Measurements from ENCODE around the gene SYT8. TPM values are rescaled to one million over a fixed set of nuclear protein-coding genes. Genes with fewer than 3 reads are reported as not detected.
A peak's percentile ranks its signal among the peaks of the same experiment; 100 is the strongest.
"Not testable (repeated sequence)": the region's sequence is repeated elsewhere in the genome, so short reads cannot be mapped to it uniquely, and the experiment has no call there.

SYT8 gene
- total RNA-seq, 2 donors from 2014 or later, result not detected

DNA sequence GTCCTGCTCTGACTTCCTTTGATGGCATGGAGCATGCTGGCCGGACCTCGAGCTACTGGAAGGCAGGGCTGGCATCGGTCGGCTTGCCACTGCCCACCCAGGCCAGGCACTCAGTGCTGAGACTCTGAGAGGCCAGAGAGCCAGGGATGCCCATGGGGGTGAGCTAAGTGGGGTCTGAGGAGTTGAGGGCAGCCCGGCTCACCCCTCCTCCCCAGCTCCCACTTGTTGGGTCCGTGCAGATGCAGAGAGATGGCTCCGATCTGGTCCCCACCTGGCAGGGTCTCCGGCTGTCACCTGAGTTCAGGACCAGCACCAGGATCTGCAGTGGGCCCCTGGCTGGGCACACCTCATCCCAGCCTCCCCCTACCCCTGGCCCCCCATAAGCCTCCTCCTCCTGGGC, 31.4 kb downstream of the SYT8 start:
- Mint-ChIP-seq H3K36me3 (ENCODE audit: insufficient read depth in 2 of 2) (peaks cover 1 to 2% of the 10 kb centered on the region in 2 donors), H3K27me3 (ENCODE audit: low read depth) (no peaks in the 10 kb centered on the region), H3K4me3 (no peak overlapping the region), H3K4me1 (ENCODE audit: low read depth) (peaks cover 25% of the 10 kb centered on the region), H3K9me3 (no peaks in the 10 kb centered on the region), H3K27ac (no peak overlapping the region)
- no peak for DNase-seq
- ATAC-seq (replicated peaks in 1 of 2), result no peak

DNA sequence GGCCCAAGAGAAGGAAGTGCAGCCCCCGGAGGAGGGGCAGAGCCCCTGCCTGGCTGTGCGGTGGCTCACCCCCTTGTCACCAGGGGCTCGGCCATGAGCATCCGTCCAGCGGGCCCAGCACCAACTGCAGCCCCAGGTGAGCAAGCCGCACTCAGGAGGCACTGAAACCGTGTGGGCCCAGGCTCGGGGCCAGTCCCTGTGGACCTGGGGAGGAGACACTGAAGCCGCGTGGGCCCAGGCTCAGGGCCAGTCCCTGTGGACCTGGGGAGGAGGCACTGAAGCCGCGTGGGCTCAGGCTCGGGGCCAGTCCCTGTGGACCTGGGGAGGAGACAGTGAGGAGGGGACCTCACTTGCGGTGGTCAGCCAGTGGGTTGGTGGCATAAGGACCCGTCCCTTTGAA, 32.0 kb downstream of the SYT8 start:
- no peak for ATAC-seq (replicated peaks in 1 of 2)
- no peak overlapping the region for H3K4me3 Mint-ChIP-seq
- DNase-seq, result no peak
- H3K9me3 Mint-ChIP-seq, result no peaks in the 10 kb centered on the region
- peaks cover 1 to 2% of the 10 kb centered on the region in 2 donors for H3K36me3 Mint-ChIP-seq (ENCODE audit: insufficient read depth in 2 of 2)
- H3K27ac Mint-ChIP-seq, result no peak overlapping the region
- no peaks in the 10 kb centered on the region for H3K27me3 Mint-ChIP-seq (ENCODE audit: low read depth)
- H3K4me1 Mint-ChIP-seq (ENCODE audit: low read depth), result peaks cover 25% of the 10 kb centered on the region

DNA sequence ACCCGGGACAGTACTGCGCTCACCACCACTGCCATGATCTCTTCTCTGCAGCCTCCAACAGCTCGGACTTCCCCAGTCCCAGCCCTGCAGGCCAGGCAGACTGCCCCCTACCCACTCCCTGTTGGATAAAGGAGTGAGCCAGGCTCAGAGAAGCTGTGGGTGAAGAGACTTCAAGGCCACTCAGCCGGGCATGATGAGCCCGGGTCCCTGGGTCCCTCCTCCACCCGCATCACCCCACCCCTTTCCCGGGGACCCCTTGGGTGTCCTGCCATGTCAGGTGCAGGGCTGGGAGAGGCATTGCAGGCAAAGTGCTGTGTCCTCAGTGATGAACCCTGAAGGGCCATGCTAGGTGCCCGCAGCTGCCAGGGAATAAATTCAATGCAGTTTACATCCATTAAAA, 32.6 kb downstream of the SYT8 start:
- Mint-ChIP-seq H3K36me3 (ENCODE audit: insufficient read depth in 2 of 2) (peaks cover 1 to 2% of the 10 kb centered on the region in 2 donors), H3K27me3 (ENCODE audit: low read depth) (no peaks in the 10 kb centered on the region), H3K4me1 (ENCODE audit: low read depth) (peaks cover 25% of the 10 kb centered on the region), H3K9me3 (no peaks in the 10 kb centered on the region), H3K4me3 (no peak overlapping the region), H3K27ac (no peak overlapping the region)
- ATAC-seq (replicated peaks in 1 of 2) (no peak), DNase-seq (no peak)

DNA sequence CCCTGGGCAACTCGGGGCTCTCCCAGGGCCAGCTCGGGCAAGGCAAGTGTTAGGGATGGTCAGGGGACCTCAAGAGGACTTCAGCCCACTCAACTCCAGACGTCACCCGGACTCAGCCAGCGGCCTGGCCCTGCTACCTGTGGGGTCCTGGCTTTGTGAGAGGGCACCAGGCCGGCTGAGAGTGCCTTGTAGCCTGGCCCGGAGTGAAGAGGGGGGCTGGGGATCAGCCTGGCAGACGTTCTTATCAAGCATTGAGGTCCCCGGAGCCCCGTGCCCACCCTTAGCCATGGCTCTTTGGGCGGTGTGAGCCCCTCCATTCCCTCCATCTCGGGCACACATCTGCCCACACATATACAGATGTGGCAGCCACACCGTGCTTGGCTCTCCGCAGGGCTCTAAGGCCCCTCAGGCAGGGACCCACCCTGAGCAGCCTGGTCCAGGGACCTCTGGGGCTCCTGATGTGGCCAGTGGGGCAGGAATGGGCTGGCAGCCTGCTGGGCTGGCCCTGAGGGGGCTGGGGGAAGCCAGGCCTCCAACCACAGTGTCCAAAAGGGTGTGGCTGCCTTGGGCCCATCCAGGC, 33.4 kb downstream of the SYT8 start:
- Mint-ChIP-seq H3K4me1 (ENCODE audit: low read depth) (peaks cover 30% of the 10 kb centered on the region), H3K9me3 (no peaks in the 10 kb centered on the region), H3K27me3 (ENCODE audit: low read depth) (no peaks in the 10 kb centered on the region), H3K27ac (no peak overlapping the region), H3K36me3 (ENCODE audit: insufficient read depth in 2 of 2) (peaks cover 1 to 2% of the 10 kb centered on the region in 2 donors), H3K4me3 (no peak overlapping the region)
- DNase-seq (no peak), ATAC-seq (replicated peaks in 1 of 2) (no peak)

- Mint-ChIP-seq H3K36me3 (ENCODE audit: insufficient read depth in 2 of 2) (peaks cover 1 to 2% of the 10 kb centered on the region in 2 donors), H3K27me3 (ENCODE audit: low read depth) (no peaks in the 10 kb centered on the region), H3K9me3 (no peaks in the 10 kb centered on the region), H3K4me3 (peak overlapping the region in 1 of 2 donors; percentile 9), H3K4me1 (ENCODE audit: low read depth) (peaks cover 30% of the 10 kb centered on the region), H3K27ac (no peak overlapping the region)
- ATAC-seq (replicated peaks in 1 of 2) (no peak), DNase-seq (no peak)
Measured at GRCh38 chr11:1868636-1869291, 34.0 kb downstream of the SYT8 start.

DNA sequence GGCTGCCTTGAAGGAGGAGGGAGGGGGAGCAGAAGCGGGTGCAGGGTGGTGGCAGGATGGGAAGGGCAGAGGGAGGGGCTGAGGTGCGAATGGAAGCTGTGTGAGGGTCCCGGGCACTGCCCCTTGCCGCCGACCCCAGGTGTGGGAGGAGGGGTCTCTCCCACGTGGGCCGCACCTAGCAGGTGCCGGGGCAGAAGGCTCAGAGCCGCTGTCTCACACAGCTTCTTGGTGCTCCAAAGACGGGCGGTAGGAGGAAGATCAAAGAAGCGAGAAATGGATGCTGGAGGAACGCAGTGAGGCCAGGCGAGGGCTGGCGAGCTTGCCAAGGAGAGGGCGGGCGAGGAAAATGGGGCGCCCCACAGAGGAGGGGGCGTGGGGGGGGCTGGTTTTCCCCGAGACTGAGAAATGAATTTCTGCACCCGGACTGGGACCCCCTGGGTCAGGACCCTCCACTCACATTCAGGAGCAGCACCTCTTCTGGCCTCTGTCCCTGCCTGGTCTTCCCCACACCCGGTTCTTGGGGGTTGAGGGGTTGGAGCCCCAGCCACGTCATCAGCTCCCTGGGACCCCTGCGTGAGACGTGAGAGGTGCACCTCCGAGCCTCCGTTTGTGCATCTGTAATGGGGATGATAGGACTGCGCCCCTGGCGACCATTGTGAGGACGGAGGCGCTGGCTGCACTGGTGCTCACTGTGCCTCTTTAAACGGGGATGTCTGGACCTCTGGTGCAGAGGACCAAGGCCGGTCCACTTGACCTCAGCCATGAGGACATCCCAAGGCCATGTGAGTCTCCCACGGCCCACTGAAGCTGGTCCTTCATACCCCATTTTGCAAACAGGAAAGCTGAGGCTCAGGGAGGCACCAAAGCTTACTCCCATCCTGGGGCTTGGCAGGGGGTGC, 34.9 kb downstream of the SYT8 start:
- no peaks in the 10 kb centered on the region for H3K9me3 Mint-ChIP-seq
- H3K27ac Mint-ChIP-seq, result no peak overlapping the region

GRCh38 chr11:1870326-1870696, 35.5 kb downstream of the SYT8 start:
- no peak for DNase-seq
- Mint-ChIP-seq H3K9me3 (no peaks in the 10 kb centered on the region), H3K4me1 (ENCODE audit: low read depth) (peaks cover 30% of the 10 kb centered on the region), H3K4me3 (peak overlapping the region; percentile 33 to 48), H3K27me3 (ENCODE audit: low read depth) (no peaks in the 10 kb centered on the region), H3K27ac (no peak overlapping the region), H3K36me3 (ENCODE audit: insufficient read depth in 2 of 2) (peaks cover 1 to 2% of the 10 kb centered on the region in 2 donors)
- peak in 1 of 2 donors; percentile 7 for ATAC-seq (replicated peaks in 1 of 2)

More for the DNA sequence above, 34.9 kb downstream of the SYT8 start:
- Mint-ChIP-seq H3K4me1 (ENCODE audit: low read depth) (peaks cover 30% of the 10 kb centered on the region), H3K36me3 (ENCODE audit: insufficient read depth in 2 of 2) (peaks cover 1 to 2% of the 10 kb centered on the region in 2 donors), H3K27me3 (ENCODE audit: low read depth) (no peaks in the 10 kb centered on the region), H3K4me3 (peak overlapping the region; percentile 33 to 57)
- DNase-seq (no peak), ATAC-seq (replicated peaks in 1 of 2) (no peak)

GRCh38 chr11:1870721-1871466, 36.1 kb downstream of the SYT8 start:
- Mint-ChIP-seq H3K36me3 (ENCODE audit: insufficient read depth in 2 of 2) (peaks cover 1 to 2% of the 10 kb centered on the region in 2 donors), H3K4me3 (peak overlapping the region; percentile 33 to 48), H3K9me3 (no peaks in the 10 kb centered on the region), H3K27ac (peak overlapping the region; percentile 36), H3K27me3 (ENCODE audit: low read depth) (no peaks in the 10 kb centered on the region), H3K4me1 (ENCODE audit: low read depth) (peaks cover 30% of the 10 kb centered on the region)
- DNase-seq (no peak), ATAC-seq (replicated peaks in 1 of 2) (peak; percentile 53 to 54)

GRCh38 chr11:1871531-1871930, 36.7 kb downstream of the SYT8 start:
- ATAC-seq (replicated peaks in 1 of 2) (no peak), DNase-seq (no peak)
- Mint-ChIP-seq H3K36me3 (ENCODE audit: insufficient read depth in 2 of 2) (peaks cover 1 to 2% of the 10 kb centered on the region in 2 donors), H3K9me3 (no peaks in the 10 kb centered on the region), H3K27ac (no peak overlapping the region), H3K4me1 (ENCODE audit: low read depth) (peaks cover 30% of the 10 kb centered on the region), H3K27me3 (ENCODE audit: low read depth) (no peaks in the 10 kb centered on the region), H3K4me3 (no peak overlapping the region)

GRCh38 chr11:1872267-1872985, 37.6 kb downstream of the SYT8 start:
- H3K9me3 Mint-ChIP-seq, result no peaks in the 10 kb centered on the region
- H3K36me3 Mint-ChIP-seq (ENCODE audit: insufficient read depth in 2 of 2), result peaks cover 1 to 2% of the 10 kb centered on the region in 2 donors
- no peak overlapping the region for H3K27ac Mint-ChIP-seq
- H3K27me3 Mint-ChIP-seq (ENCODE audit: low read depth), result no peaks in the 10 kb centered on the region
- ATAC-seq (replicated peaks in 1 of 2) (no peak), DNase-seq (no peak)
- peaks cover 30% of the 10 kb centered on the region for H3K4me1 Mint-ChIP-seq (ENCODE audit: low read depth)
- H3K4me3 Mint-ChIP-seq, result no peak overlapping the region

DNA sequence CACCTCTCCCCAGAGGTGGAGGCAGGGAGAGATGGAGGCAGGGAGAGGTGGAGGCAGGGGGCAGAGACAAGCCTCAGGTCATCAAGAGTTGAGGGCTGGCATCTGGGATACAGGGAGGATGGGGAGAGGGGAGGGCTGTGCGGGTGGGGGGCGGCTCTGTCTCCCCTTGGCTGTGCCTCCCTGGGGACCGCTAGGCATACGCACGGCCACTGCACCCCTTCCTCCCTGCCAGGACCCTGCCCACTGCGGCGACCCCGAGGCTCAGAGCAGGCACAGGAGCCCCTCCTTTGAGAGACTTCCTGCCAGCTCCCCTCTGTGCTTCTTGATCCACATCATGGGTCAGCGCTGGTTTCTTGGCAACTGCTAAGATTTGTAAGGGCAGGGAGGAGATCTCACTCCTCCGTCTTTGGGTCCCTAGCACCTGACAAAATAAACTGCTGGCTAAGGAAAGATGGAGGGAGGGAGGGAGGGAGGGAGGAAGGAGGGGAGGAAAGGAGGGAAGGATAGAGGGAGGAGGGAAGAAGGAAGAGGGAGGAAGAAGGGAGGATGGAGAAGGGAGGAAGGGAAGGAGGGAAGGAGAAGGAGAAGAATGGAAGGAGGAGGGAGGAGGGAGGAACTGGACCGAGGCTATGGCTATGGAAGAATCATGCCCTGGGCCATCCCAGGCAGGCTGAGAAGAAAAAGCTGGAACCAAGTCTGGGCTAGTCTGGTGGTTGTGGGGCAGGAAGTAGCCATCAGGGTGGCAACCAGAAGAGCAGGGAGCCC, 38.4 kb downstream of the SYT8 start:
- H3K4me1 Mint-ChIP-seq (ENCODE audit: low read depth), result peaks cover 30% of the 10 kb centered on the region
- H3K27ac Mint-ChIP-seq, result no peak overlapping the region
- no peaks in the 10 kb centered on the region for H3K9me3 Mint-ChIP-seq
- DNase-seq (no peak), ATAC-seq (replicated peaks in 1 of 2) (no peak)
- no peaks in the 10 kb centered on the region for H3K27me3 Mint-ChIP-seq (ENCODE audit: low read depth)
- H3K4me3 Mint-ChIP-seq, result no peak overlapping the region
- peaks cover 1 to 2% of the 10 kb centered on the region in 2 donors for H3K36me3 Mint-ChIP-seq (ENCODE audit: insufficient read depth in 2 of 2)

- H3K9me3 Mint-ChIP-seq; H3K27ac Mint-ChIP-seq; H3K4me3 Mint-ChIP-seq; H3K36me3 Mint-ChIP-seq (ENCODE audit: insufficient read depth in 2 of 2); H3K27me3 Mint-ChIP-seq (ENCODE audit: low read depth); DNase-seq; ATAC-seq (replicated peaks in 1 of 2): not testable (repeated sequence)
- H3K4me1 Mint-ChIP-seq (ENCODE audit: low read depth), result peaks cover 30% of the 10 kb centered on the region
Measured at GRCh38 chr11:1873813-1874150, 39.0 kb downstream of the SYT8 start.
